Measurements from ENCODE around the gene RAB33B. TPM values are rescaled to one million over a fixed set of nuclear protein-coding genes. Genes with fewer than 3 reads are reported as not detected.

The RAB33B gene
- total RNA-seq, 1 donor from 2014 or later: 14.2 TPM

DNA sequence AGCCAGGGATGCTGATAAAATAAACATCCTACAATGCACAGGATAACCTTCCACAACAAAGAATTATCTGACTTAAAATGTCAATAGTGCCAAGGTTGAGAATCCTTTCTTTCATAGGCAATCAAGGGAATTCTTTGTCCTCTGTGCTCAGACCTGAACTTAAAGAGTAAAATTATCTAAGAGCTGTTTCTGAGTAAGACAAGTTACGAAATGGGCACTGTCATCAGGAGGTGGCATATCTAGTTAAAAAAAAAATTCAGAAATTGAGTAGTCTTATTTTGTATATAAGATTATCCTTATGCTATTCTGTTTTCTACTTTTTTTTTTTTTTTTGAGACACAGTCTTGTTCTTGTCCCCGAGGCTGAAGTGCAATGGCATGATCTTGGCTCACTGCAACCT lies 3.3 kb upstream of the RAB33B start:
- Mint-ChIP-seq H3K36me3 (ENCODE audit: insufficient read depth) (peaks cover 28% of the 10 kb centered on the region), H3K4me3 (ENCODE audit: low read depth) (no peak overlapping the region), H3K27ac (no peak overlapping the region), H3K9me3 (ENCODE audit: low read depth) (peaks cover 9% of the 10 kb centered on the region), H3K4me1 (ENCODE audit: low read depth) (peaks cover 24% of the 10 kb centered on the region), H3K27me3 (no peaks in the 10 kb centered on the region)
- DNase-seq (ENCODE audit: low spot score, unreplicated experiment): no peak
- TF ChIP-seq, protein P1, sequence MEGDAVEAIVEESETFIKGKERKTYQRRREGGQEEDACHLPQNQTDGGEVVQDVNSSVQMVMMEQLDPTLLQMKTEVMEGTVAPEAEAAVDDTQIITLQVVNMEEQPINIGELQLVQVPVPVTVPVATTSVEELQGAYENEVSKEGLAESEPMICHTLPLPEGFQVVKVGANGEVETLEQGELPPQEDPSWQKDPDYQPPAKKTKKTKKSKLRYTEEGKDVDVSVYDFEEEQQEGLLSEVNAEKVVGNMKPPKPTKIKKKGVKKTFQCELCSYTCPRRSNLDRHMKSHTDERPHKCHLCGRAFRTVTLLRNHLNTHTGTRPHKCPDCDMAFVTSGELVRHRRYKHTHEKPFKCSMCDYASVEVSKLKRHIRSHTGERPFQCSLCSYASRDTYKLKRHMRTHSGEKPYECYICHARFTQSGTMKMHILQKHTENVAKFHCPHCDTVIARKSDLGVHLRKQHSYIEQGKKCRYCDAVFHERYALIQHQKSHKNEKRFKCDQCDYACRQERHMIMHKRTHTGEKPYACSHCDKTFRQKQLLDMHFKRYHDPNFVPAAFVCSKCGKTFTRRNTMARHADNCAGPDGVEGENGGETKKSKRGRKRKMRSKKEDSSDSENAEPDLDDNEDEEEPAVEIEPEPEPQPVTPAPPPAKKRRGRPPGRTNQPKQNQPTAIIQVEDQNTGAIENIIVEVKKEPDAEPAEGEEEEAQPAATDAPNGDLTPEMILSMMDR (IDR thresholded peaks at IDR 0.05; ENCODE audit: unreplicated experiment): no peak

DNA sequence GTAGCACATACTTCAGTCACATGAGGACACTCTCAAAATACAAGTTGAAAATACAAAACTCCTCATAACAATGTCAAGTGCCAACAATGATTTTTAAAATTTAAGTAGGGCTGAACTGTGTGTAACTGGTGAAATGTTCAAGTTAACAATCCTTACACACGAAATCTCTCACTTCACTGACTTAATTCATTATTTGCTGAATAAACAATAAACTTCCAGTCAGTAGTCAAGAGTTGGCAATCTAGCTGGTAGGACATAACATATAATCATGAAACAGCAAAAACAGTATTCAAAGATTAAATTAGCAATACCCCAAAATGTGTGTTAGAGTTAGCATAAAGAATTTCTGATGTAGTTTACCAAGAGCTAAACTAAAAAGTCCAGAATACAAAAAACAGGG lies 1.9 kb upstream of the RAB33B start:
- Mint-ChIP-seq H3K9me3 (ENCODE audit: low read depth) (peaks cover 9% of the 10 kb centered on the region), H3K4me1 (ENCODE audit: low read depth) (peaks cover 37% of the 10 kb centered on the region), H3K27me3 (no peaks in the 10 kb centered on the region), H3K4me3 (ENCODE audit: low read depth) (peak overlapping the region; percentile 97), H3K27ac (peak overlapping the region; percentile 99), H3K36me3 (ENCODE audit: insufficient read depth) (peaks cover 21% of the 10 kb centered on the region)
- no peak for DNase-seq (ENCODE audit: low spot score, unreplicated experiment)
- TF ChIP-seq, protein P1 (IDR thresholded peaks at IDR 0.05; ENCODE audit: unreplicated experiment): no peak

DNA sequence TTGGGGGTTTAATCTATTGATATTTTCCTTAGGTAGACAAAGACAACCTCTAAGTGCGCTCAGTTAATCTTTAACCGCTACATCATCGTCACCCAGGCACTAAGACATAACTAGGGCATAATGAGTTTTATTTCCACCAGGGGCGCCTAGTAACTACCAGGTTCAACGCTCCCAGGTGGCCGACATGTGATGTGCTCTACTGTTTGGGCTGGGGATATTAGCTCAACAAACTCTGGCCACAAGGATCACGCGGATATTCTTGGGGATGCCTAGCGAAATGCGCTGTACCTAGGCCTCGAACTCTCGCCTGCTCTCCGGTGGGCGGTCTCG lies 915 bp upstream of the RAB33B start:
- Mint-ChIP-seq H3K4me1 (ENCODE audit: low read depth) (peaks cover 46% of the 10 kb centered on the region), H3K27ac (peak overlapping the region; percentile 99), H3K36me3 (ENCODE audit: insufficient read depth) (peaks cover 16% of the 10 kb centered on the region), H3K9me3 (ENCODE audit: low read depth) (peaks cover 9% of the 10 kb centered on the region), H3K4me3 (ENCODE audit: low read depth) (peak overlapping the region; percentile 97), H3K27me3 (no peaks in the 10 kb centered on the region)
- TF ChIP-seq, protein P1 (IDR thresholded peaks at IDR 0.05; ENCODE audit: unreplicated experiment): peak; percentile 56
- no peak for DNase-seq (ENCODE audit: low spot score, unreplicated experiment)

DNA sequence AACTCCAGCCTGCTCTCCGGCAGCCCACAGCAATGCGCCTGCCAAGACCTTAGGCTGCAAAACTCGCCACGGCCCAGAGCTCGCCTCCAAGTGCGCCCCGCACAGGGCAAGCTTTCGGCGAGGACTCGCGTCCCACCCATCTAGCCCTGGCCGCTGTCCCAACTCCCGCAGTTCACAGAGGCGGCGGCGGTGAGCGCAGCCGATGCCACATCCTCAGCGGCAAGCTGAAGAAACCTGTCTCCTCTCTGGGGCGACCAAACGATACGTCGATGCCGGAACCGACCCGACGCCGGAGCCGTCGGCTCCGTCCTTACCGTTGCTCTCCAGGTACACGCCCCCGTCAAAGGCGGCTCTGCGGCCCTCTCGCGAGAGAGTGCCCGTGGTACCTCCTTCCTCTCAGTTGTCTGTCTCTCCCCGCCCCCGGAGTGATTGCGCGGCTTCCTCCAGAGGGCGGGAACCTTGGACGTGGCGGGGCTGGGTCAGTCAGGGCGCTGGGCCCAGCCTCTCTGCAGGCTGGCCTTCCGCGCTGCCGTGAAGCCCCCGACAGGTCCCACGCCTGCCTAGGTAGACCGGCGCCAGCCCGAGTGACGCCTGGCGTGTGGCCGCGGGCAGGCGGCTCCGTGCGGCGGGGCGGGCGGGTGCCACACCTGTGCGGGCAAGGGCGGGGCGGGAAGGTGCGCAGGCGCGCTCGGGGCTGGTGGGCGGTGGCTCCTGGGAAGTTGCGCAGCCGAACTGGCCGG lies 380 bp upstream of the RAB33B start:
- H3K4me1 Mint-ChIP-seq (ENCODE audit: low read depth): peaks cover 52% of the 10 kb centered on the region
- H3K9me3 Mint-ChIP-seq (ENCODE audit: low read depth): peaks cover 8% of the 10 kb centered on the region
- peak overlapping the region; percentile 99 for H3K27ac Mint-ChIP-seq
- no peaks in the 10 kb centered on the region for H3K27me3 Mint-ChIP-seq
- peaks cover 14% of the 10 kb centered on the region for H3K36me3 Mint-ChIP-seq (ENCODE audit: insufficient read depth)
- peak overlapping the region; percentile 97 for H3K4me3 Mint-ChIP-seq (ENCODE audit: low read depth)
- peak; percentile 91 for DNase-seq (ENCODE audit: low spot score, unreplicated experiment)
- TF ChIP-seq, protein P1 (IDR thresholded peaks at IDR 0.05; ENCODE audit: unreplicated experiment): no peak

DNA sequence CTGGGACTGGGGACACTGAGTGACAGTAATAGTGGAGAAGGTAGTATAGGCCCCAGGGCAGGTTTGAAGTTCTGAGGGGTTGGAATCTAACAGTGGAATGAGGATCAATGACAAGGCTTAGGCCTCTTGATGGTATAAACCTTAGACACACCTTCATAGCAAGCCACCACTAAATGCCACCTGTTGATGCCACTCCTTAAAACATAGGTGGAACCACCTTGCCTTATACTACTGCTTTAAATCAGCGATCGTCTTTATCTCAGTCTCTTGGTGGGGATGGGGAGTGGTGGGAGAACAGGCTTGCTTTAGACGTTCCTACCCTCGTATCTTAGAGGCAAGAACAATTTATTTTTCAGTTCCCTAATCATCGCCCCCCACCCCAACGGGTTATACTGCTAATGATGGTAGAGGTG lies 1.2 kb downstream of the RAB33B start:
- no peaks in the 10 kb centered on the region for H3K27me3 Mint-ChIP-seq
- H3K4me3 Mint-ChIP-seq (ENCODE audit: low read depth): peak overlapping the region; percentile 97
- no peak for DNase-seq (ENCODE audit: low spot score, unreplicated experiment)
- TF ChIP-seq, protein P1 (IDR thresholded peaks at IDR 0.05; ENCODE audit: unreplicated experiment): no peak
- H3K4me1 Mint-ChIP-seq (ENCODE audit: low read depth): peaks cover 64% of the 10 kb centered on the region
- H3K36me3 Mint-ChIP-seq (ENCODE audit: insufficient read depth): peaks cover 3% of the 10 kb centered on the region
- H3K27ac Mint-ChIP-seq: peak overlapping the region; percentile 97
- H3K9me3 Mint-ChIP-seq (ENCODE audit: low read depth): no peaks in the 10 kb centered on the region
